Liver (tissue), 9 donors: ENCODE data around the gene SMYD3. TPM values are rescaled to one million over a fixed set of nuclear protein-coding genes. Genes with fewer than 3 reads are reported as not detected.

ENCODE experiments used
- DNase-seq: peaks from one replicate; pipeline ENCODE4 v3.0.0-alpha.2; 2017; ENCODE audit warnings: low spot score
- H3K27ac ChIP-seq, 2 donors: one replicate each; pipeline ENCODE4 v1.7.0; 2013; ENCODE audit warnings: inconsistent platforms in 2 of 2, low read length in 2 of 2, control low read depth in 1 of 2, low read depth in 1 of 2, mild to moderate bottlenecking in 1 of 2
- H3K27me3 ChIP-seq, 4 donors: one replicate each; pipeline versions ENCODE4 v1.6.1 to v1.7.0; 2013; ENCODE audit warnings: low read length in 3 of 4, inconsistent platforms in 1 of 4, mild to moderate bottlenecking in 1 of 4, moderate library complexity in 1 of 4; ENCODE audit not compliant: control insufficient read depth in 4 of 4, insufficient read depth in 4 of 4
- H3K36me3 ChIP-seq, 4 donors: one replicate each; pipeline versions ENCODE4 v1.6.1 to v1.7.0; 2013; ENCODE audit warnings: low read length in 3 of 4, mild to moderate bottlenecking in 3 of 4, low read depth in 1 of 4, moderate library complexity in 1 of 4; ENCODE audit not compliant: control insufficient read depth in 4 of 4, insufficient read depth in 3 of 4
- H3K4me1 ChIP-seq, 4 donors: one replicate each; pipeline versions ENCODE4 v1.6.1 to v1.7.0; 2013; ENCODE audit warnings: low read length in 3 of 4, mild to moderate bottlenecking in 3 of 4, moderate library complexity in 1 of 4; ENCODE audit not compliant: control insufficient read depth in 4 of 4, insufficient read depth in 4 of 4
- H3K4me3 ChIP-seq, 3 donors: one replicate each; pipeline versions ENCODE4 v1.6.1 to v1.7.0; 2013; ENCODE audit warnings: low read length in 3 of 3, control low read depth in 1 of 3, low read depth in 1 of 3, mild to moderate bottlenecking in 1 of 3
- H3K9ac ChIP-seq, 2 donors: one replicate each; pipeline ENCODE4 v1.7.0; 2013; ENCODE audit warnings: low read length in 2 of 2, mild to moderate bottlenecking in 2 of 2, moderate library complexity in 2 of 2, control low read depth in 1 of 2, low read depth in 1 of 2
- H3K9me3 ChIP-seq, 4 donors: one replicate each; pipeline versions ENCODE4 v1.6.1 to v1.7.0; 2013; ENCODE audit warnings: low read length in 3 of 4; ENCODE audit not compliant: control insufficient read depth in 4 of 4
- ATF3 ChIP-seq: IDR thresholded peaks from 2 replicates; pipeline ENCODE4 v1.6.1; 2016; ENCODE audit warnings: antibody characterized with exemption
- EGR1 ChIP-seq, 2 donors: IDR thresholded peaks; 2 replicates each; pipeline ENCODE4 v1.6.1; 2016 to 2018; ENCODE audit warnings: antibody characterized with exemption in 2 of 2, low read depth in 2 of 2
- FOXA1 ChIP-seq: IDR thresholded peaks from 2 replicates; pipeline ENCODE4 v1.6.1; 2016; ENCODE audit warnings: antibody characterized with exemption
- FOXA2 ChIP-seq: IDR thresholded peaks from 2 replicates; pipeline ENCODE4 v1.6.1; 2016; ENCODE audit warnings: antibody characterized with exemption
- GABPA ChIP-seq, 2 donors: IDR thresholded peaks in 1 of 2; conservative IDR thresholded peaks in 1 of 2; 2 replicates each; pipeline ENCODE4 v1.6.1; 2016; ENCODE audit warnings: antibody characterized with exemption in 2 of 2, mild to moderate bottlenecking in 1 of 2, moderate library complexity in 1 of 2
- HNF4A ChIP-seq, 2 donors: conservative IDR thresholded peaks; 2 replicates each; pipeline ENCODE4 v1.6.1; 2016; ENCODE audit warnings: antibody characterized with exemption in 2 of 2, mild to moderate bottlenecking in 2 of 2
- HNF4G ChIP-seq: IDR thresholded peaks from 2 replicates; pipeline ENCODE4 v1.6.1; 2016; ENCODE audit warnings: antibody characterized with exemption
- JUND ChIP-seq, 2 donors: IDR thresholded peaks; 2 replicates each; pipeline ENCODE4 v1.6.1; 2016; ENCODE audit warnings: antibody characterized with exemption in 2 of 2
- MAX ChIP-seq: IDR thresholded peaks from 2 replicates; pipeline ENCODE4 v1.6.1; 2016; ENCODE audit warnings: antibody characterized with exemption
- NR2F2 ChIP-seq: IDR thresholded peaks from 2 replicates; pipeline ENCODE4 v1.6.1; 2016; ENCODE audit warnings: antibody characterized with exemption
- RAD21 ChIP-seq, 2 donors: IDR thresholded peaks; 2 replicates each; pipeline ENCODE4 v1.6.1; 2016; ENCODE audit warnings: antibody characterized with exemption in 2 of 2, mild to moderate bottlenecking in 2 of 2
- REST ChIP-seq: IDR thresholded peaks from 2 replicates; pipeline ENCODE4 v1.6.1; 2016; ENCODE audit warnings: antibody characterized with exemption, mild to moderate bottlenecking
- RXRA ChIP-seq, 2 donors: IDR thresholded peaks; 2 replicates each; pipeline ENCODE4 v1.6.1; 2017 to 2018; ENCODE audit warnings: antibody characterized with exemption in 2 of 2, mild to moderate bottlenecking in 1 of 2
- SP1 ChIP-seq: IDR thresholded peaks from 2 replicates; pipeline ENCODE4 v1.6.1; 2018; ENCODE audit warnings: antibody characterized with exemption, mild to moderate bottlenecking
- TAF1 ChIP-seq: conservative IDR thresholded peaks from 2 replicates; pipeline ENCODE4 v1.6.1; 2016; ENCODE audit warnings: antibody characterized with exemption, mild to moderate bottlenecking
- YY1 ChIP-seq: IDR thresholded peaks from 2 replicates; pipeline ENCODE4 v1.6.1; 2016; ENCODE audit warnings: antibody characterized with exemption, mild to moderate bottlenecking
- WGBS: extraction: QIAGEN DNeasy Blood & Tissue Kit; methylation state at CpG from one replicate; pipeline ENCODE4 v1.1.7; 2013; 5-methylcytosine and 5-hydroxymethylcytosine counted together
- polyA plus RNA-seq, 2 donors: library from polyadenylated mRNA; stranded (reverse) in 1 of 2; unstranded in 1 of 2; fragments of 200-250 nt in 1 of 2; fragments of >200 nt in 1 of 2; fragmentation: Nextera tagmentation in 1 of 2; extraction: Ambion mirVana in 1 of 2; gene quantifications; one replicate each; pipeline versions ENCODE4 v1.2.1 to v1.2.3, GENCODE V29; 2013 to 2015
- total RNA-seq, 2 donors: library from RNA; depleted of rRNA; stranded (reverse); fragments of >200 nt; gene quantifications; one replicate each; pipeline ENCODE4 v1.2.3, GENCODE V29; 2014
- TF ChIP-seq, protein P1 (sequence below): IDR thresholded peaks from 2 replicates; pipeline ENCODE4 v1.6.1; 2016; ENCODE audit warnings: antibody characterized with exemption
- TF ChIP-seq, protein P2 (sequence below): fragments of 150-350 bp; IDR thresholded peaks from 2 replicates; pipeline ENCODE4 v1.5.1; 2017; ENCODE audit warnings: improper control_type of control experiment, low read depth, low read length; ENCODE audit not compliant: missing input control
- donor health status: healthy.
- donor health status: healthy.
- donor health status: healthy.
- donor health status: healthy.
- donor health status: healthy.

Gene SMYD3
- total and polyA plus RNA-seq, 4 donors = 3.1 to 9.1 (median 8.0) TPM

GRCh38 chr1:245776694-245777332, 730.3 kb downstream of the SMYD3 start:
- TF ChIP-seq RXRA (IDR thresholded peaks at IDR 0.05) (no peak), TAF1 (no peak), GABPA (IDR thresholded peaks at IDR 0.05 in 1 of 2, conservative IDR thresholded peaks at IDR 0.05 in 1 of 2) (no peak), ATF3 (no peak), FOXA1 (no peak), YY1 (no peak), SP1 (no peak), MAX (no peak), HNF4G (no peak), HNF4A (conservative IDR thresholded peaks at IDR 0.05) (no peak)
- TF ChIP-seq, protein P1, sequence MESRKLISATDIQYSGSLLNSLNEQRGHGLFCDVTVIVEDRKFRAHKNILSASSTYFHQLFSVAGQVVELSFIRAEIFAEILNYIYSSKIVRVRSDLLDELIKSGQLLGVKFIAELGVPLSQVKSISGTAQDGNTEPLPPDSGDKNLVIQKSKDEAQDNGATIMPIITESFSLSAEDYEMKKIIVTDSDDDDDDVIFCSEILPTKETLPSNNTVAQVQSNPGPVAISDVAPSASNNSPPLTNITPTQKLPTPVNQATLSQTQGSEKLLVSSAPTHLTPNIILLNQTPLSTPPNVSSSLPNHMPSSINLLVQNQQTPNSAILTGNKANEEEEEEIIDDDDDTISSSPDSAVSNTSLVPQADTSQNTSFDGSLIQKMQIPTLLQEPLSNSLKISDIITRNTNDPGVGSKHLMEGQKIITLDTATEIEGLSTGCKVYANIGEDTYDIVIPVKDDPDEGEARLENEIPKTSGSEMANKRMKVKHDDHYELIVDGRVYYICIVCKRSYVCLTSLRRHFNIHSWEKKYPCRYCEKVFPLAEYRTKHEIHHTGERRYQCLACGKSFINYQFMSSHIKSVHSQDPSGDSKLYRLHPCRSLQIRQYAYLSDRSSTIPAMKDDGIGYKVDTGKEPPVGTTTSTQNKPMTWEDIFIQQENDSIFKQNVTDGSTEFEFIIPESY = no peak
- TF ChIP-seq, protein P2, sequence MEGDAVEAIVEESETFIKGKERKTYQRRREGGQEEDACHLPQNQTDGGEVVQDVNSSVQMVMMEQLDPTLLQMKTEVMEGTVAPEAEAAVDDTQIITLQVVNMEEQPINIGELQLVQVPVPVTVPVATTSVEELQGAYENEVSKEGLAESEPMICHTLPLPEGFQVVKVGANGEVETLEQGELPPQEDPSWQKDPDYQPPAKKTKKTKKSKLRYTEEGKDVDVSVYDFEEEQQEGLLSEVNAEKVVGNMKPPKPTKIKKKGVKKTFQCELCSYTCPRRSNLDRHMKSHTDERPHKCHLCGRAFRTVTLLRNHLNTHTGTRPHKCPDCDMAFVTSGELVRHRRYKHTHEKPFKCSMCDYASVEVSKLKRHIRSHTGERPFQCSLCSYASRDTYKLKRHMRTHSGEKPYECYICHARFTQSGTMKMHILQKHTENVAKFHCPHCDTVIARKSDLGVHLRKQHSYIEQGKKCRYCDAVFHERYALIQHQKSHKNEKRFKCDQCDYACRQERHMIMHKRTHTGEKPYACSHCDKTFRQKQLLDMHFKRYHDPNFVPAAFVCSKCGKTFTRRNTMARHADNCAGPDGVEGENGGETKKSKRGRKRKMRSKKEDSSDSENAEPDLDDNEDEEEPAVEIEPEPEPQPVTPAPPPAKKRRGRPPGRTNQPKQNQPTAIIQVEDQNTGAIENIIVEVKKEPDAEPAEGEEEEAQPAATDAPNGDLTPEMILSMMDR = no peak
- Histone ChIP-seq H3K36me3 (no peaks in the 10 kb centered on the region), H3K9ac (no peak overlapping the region), H3K27me3 (no peaks in the 10 kb centered on the region), H3K9me3 (no peaks in the 10 kb centered on the region), H3K27ac (no peak overlapping the region), H3K4me3 (no peak overlapping the region), H3K4me1 (no peaks in the 10 kb centered on the region)
- DNase-seq = no peak
- 68% methylated on average over 5 of the region's 5 CpGs for WGBS

GRCh38 chr1:245776139-245776538, 730.9 kb downstream of the SMYD3 start:
- Histone ChIP-seq H3K27me3 (no peaks in the 10 kb centered on the region), H3K36me3 (no peaks in the 10 kb centered on the region), H3K4me1 (no peaks in the 10 kb centered on the region), H3K4me3 (no peak overlapping the region), H3K9me3 (no peaks in the 10 kb centered on the region), H3K27ac (no peak overlapping the region), H3K9ac (no peak overlapping the region)
- TF ChIP-seq GABPA (IDR thresholded peaks at IDR 0.05 in 1 of 2, conservative IDR thresholded peaks at IDR 0.05 in 1 of 2) = no peak
- TF ChIP-seq FOXA1 = no peak
- TF ChIP-seq ATF3 = no peak
- no peak for TF ChIP-seq HNF4G
- TF ChIP-seq SP1 = no peak
- no peak for TF ChIP-seq MAX
- TF ChIP-seq HNF4A (conservative IDR thresholded peaks at IDR 0.05) = no peak
- TF ChIP-seq RAD21 (IDR thresholded peaks at IDR 0.05) = no peak
- TF ChIP-seq, protein P1 = no peak
- TF ChIP-seq RXRA (IDR thresholded peaks at IDR 0.05) = no peak
- no peak for TF ChIP-seq REST
- no peak for TF ChIP-seq EGR1 (IDR thresholded peaks at IDR 0.05; ENCODE audit: low read depth in 2 of 2)
- TF ChIP-seq, protein P2 = no peak
- TF ChIP-seq JUND (IDR thresholded peaks at IDR 0.05) = no peak
- no peak for TF ChIP-seq FOXA2
- TF ChIP-seq NR2F2 = no peak
- no peak for TF ChIP-seq YY1
- WGBS = 49% methylated on average over 4 of the region's 4 CpGs
- DNase-seq = no peak
